GM18517 (cell line): ENCODE results near the gene MICALL2.

Experiments used
- ATAC-seq: cut with Tn5 transposase; IDR thresholded peaks from one replicate; pipeline ENCODE4 v1.9.1; 2021; ENCODE audit warnings: mild to moderate bottlenecking, moderate library complexity; ENCODE audit not compliant: unreplicated experiment

MICALL2 gene

GRCh38 chr7:1470901-1471300 is 11.6 kb upstream of the MICALL2 start:
- ATAC-seq, result no peak

- ATAC-seq, result no peak
Observed at GRCh38 chr7:1468643-1469298, 9.5 kb upstream of the MICALL2 start.

- no peak for ATAC-seq
Observed at GRCh38 chr7:1468203-1468602, 8.9 kb upstream of the MICALL2 start.

- ATAC-seq, result no peak
Observed at GRCh38 chr7:1466524-1467271, 7.4 kb upstream of the MICALL2 start.

- ATAC-seq, result no peak
Observed at GRCh38 chr7:1464694-1465093, 5.4 kb upstream of the MICALL2 start.

GRCh38 chr7:1463676-1464223 is 4.5 kb upstream of the MICALL2 start:
- no peak for ATAC-seq

GRCh38 chr7:1461646-1462375 is 2.5 kb upstream of the MICALL2 start:
- no peak for ATAC-seq

GRCh38 chr7:1460821-1461645 is 1.8 kb upstream of the MICALL2 start:
- no peak for ATAC-seq

GRCh38 chr7:1459920-1460820 is 900 bp upstream of the MICALL2 start:
- ATAC-seq, result no peak

- peak; percentile 78 for ATAC-seq
Observed at GRCh38 chr7:1459512-1459892, 232 bp upstream of the MICALL2 start.

GRCh38 chr7:1457949-1458682 is 1.2 kb downstream of the MICALL2 start:
- no peak for ATAC-seq

GRCh38 chr7:1457059-1457948 is 2.0 kb downstream of the MICALL2 start:
- no peak for ATAC-seq

- no peak for ATAC-seq
Observed at GRCh38 chr7:1455955-1456354, 3.3 kb downstream of the MICALL2 start.

GRCh38 chr7:1455241-1455939 is 3.9 kb downstream of the MICALL2 start:
- ATAC-seq, result no peak

GRCh38 chr7:1454542-1454941 is 4.7 kb downstream of the MICALL2 start:
- ATAC-seq, result no peak

- ATAC-seq, result no peak
Observed at GRCh38 chr7:1452205-1452604, 7.1 kb downstream of the MICALL2 start.

GRCh38 chr7:1450987-1451386 is 8.3 kb downstream of the MICALL2 start:
- no peak for ATAC-seq
